GM19455 (cell line): ENCODE data around the gene TBCD.

Experiments used
- ATAC-seq: cut with Tn5 transposase; IDR thresholded peaks from one replicate; pipeline ENCODE4 v1.9.1; 2021; ENCODE audit not compliant: unreplicated experiment

The TBCD gene

DNA sequence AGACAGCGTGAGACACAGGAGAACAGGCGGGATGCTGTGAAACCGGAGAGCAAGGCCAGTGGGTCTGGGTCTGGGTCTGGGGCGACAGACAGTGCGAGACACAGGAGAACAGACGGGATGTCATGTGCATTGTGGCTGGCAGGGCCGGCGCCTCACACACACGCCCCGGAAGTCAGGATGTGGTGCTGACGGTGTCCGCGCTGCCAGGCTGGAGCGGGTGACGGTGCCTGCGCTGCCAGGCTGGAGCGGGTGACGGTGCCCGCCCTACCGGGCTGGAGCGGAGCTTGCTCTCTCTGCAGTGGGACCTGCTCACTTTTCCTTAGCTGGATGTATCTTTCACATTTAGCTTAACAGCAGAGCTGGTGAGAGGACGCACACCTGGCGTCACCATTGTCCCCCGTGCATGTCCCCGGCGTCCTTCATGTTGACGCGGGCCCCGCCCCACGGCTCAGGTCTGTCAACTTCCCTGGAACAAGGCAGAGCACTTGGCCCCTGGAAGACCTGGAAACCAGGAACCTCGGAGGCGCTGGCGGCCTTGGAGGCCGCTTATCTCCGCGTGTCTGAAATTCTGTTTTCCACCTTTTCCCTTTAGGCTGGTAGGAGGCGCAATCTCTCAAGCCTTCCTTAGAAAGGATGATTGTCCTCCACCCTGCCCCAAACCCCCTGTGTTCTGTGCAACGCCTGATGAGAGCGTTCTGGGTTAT is 131.0 kb downstream of the TBCD start:
- no peak for ATAC-seq

DNA sequence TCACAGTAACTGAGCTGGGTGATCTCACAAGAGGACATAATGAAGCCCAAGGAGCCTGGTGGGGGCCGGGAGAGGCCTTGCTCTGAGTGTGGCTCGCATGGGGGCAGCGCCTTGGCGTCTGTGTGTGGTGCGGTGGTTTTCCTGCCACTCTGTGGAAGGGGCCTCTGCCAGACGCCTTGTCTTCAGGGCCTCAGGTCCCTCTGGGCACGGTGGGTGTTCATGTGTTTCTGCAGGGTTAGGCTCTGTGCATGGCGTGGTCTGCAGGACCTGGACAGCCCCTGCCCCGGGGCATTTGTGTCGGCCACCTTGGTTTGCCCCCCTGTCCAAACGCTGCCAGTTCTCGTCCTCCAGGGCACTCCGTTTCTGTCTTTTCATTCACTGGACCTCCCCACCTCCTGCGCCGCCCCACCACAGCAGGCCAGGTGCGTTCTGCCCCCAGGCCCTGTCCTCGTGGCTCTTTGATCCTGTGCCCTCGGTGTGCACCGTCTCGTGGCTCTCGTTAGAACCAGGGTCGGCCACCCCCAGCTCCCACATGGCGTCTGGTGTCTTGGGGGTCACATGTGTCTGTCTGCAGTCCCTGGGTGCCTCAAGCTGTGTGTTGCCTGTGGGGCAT is 131.7 kb downstream of the TBCD start:
- ATAC-seq: no peak

DNA sequence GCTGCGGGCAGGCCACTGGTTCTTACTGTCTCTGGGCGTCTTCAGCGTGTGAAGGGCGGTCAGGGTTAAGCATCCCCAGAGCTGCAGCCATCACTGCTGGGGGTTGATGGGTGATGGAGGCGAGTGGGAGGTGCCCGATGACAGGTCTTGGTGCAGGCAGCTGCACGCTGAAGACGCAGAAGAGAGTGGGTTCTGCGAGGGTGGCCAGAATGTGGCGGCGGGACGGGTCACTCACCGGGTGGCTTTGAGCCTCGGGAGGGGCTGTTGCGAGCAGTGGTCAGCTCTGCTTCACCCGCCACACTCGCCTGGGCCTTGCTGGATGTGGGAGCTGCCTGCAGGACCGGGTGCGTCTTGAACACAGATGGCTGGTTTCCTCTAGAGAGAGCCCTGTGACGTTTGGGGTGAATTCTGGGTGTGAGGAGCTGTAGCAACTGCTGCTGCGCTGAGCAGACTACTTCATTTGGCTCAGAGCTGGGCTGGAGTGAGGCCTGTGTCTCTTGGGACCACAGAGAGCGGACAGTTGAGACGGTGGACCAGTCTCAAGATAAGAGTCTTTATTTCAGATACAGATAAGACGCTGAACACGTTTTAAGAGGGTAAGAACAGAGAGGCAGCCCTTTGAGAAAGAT is 132.6 kb downstream of the TBCD start:
- no peak for ATAC-seq

DNA sequence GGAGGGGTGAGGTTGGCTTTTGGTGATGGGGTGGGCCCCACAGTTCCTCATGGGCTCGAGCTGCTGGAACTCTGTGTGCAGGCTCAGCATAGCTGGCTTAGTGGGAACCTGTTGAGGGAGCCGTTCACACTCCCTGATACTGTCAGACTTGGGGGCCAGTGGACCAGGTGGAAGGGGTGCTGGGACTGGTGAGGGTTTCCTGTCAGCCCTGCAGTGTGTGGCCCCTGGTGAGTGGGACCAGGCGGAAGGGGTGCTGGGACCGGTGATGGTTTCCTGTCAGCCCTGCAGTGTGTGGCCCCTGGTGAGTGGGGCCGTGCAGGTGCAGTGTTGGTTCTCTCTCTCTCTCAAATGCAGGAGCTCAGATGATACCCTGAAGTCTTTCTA is 133.1 kb downstream of the TBCD start:
- ATAC-seq: no peak

DNA sequence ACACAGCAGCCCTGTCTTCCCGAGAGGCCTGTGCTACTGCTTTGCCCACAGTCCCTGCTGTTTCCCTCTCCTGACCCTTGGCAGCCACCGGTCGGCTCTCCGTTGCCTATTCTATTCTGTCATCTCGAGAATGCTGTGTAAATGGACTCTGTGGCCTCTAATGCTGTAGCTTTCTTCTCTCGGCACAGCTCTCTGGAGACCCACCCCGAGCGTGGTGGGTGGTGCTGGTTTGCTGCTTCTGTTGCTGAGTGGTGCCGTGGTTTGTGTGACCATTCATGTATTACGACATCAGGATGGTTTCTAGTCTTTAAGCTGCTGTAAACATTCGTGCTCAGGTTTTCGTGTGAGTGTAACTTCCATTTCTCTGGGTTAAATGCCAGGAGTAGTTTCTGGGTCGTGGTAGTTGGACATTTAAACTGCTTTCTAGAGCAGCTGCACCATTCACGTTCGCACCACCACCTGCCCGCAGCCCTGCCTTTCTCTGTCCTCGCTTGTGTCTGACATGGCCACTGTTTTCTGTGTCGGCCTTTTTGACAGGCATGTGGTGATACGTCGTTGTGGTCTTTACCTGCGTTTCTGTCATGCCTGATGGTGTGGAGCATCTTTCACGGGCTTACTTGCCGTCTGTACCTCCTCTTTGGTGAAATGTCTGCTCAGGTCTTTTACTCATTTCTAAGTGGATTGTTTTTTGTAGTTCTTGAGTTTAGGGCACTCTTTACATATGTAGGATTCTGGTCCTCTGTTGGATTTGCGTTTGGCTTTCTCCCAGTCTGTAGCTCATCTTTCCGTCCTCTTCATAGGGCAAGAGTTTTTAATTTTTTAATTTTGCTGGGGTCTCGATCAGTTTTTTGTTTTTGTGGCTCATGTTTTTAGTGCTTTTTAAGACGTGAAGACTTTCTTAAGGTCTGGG is 135.6 kb downstream of the TBCD start:
- no peak for ATAC-seq

DNA sequence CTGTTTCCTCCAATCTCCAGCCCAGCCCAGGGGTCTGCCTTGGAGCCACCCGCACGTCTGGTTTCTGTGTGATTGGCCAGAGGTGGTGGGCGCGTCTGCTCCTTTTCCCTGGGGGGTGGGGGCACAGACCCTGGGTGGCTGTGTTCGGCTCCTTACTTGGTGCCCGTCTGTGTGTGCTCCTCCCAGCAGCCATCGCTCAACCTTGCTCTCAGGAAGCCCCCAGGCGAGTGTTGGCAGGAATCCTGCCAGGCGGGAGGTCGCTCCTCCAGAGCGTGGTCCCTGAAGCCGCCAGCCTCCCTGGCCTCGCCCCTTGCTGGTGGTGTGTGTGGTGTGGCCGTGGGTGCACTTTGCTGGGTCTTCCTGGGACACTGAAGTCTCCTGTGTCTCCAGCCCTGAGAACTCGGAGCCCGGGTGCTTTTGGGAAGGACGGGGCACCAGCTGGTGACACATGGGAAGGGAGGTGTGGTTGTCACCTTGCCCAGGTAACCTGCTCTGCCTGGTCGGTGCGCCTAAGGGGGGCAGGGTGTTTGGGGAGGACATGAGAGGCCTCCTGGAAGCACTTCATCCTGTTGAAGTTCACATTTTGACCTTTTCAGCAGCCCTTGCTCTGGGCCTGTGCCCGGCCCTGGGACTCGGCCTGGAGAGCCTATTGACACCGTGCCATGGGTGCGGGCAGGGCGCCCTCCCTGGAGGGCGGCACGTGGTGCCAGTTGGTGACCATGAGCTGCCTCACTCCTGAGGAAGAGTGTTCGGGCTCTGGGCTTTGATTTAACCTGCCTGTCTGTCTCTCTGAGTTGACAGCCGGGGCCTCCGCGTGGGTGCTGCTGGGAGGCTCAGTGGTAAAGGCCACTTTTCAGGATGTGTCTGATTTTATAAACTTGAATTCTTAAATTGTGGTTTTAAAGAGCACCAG is 137.0 kb downstream of the TBCD start:
- no peak for ATAC-seq

DNA sequence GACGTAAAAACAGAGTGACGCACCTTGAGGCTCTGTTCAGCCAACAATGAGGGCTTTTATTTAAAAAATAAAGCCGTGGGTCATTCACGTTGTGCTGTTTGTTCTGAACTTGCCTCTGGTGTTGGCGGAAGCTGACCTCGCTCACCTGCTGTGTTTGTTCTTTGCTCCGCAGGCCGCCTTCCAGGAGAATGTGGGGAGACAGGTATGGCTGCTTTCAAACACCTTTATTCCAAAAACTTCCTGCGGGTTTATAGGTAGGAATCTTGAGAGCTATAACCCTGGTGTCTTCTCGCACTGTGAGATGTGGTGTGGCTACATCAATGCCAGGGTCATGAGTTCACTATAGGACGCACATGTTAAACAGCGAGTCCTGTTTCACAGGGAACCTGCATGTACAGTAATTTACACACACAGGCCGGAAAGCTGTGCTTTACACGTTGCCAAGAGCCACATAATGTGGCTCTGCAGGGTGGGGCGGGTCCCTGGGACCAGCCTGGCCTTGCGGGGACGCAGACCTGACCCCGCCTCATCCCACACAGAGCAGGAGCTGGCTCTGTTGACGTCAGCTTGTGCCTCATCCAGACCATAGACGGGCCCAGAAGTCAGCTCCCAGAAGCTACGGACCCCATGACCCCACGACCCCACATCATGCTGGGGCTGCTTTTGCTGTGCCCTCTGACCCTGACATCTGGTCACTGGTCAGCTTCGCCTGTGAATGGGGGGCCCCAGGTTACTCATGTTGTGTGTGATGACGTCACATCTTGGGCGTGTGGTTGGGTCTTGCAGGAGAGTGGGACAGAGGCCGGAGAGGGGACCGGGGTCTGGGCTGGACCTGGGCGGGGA is 137.9 kb downstream of the TBCD start:
- ATAC-seq: no peak

DNA sequence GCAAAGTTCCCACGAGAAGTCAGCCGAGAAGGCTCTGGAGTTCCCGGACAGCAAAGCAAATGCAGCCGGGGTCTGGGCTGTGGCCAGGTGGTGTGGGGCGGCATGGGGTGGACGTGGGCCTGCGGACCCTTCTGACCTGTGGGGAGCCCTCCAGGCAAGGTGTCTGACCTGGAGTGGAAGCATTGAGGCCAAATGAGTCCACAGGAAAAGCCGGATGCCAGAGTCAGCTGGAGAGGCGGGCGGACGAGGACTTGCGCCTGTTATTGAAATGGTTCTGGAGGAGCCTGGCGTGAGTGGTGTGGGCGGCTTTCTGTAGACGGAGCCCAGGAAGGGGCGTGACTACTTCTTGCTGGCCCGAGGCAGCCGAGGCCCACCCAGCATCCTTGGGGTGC is 138.5 kb downstream of the TBCD start:
- ATAC-seq: no peak

DNA sequence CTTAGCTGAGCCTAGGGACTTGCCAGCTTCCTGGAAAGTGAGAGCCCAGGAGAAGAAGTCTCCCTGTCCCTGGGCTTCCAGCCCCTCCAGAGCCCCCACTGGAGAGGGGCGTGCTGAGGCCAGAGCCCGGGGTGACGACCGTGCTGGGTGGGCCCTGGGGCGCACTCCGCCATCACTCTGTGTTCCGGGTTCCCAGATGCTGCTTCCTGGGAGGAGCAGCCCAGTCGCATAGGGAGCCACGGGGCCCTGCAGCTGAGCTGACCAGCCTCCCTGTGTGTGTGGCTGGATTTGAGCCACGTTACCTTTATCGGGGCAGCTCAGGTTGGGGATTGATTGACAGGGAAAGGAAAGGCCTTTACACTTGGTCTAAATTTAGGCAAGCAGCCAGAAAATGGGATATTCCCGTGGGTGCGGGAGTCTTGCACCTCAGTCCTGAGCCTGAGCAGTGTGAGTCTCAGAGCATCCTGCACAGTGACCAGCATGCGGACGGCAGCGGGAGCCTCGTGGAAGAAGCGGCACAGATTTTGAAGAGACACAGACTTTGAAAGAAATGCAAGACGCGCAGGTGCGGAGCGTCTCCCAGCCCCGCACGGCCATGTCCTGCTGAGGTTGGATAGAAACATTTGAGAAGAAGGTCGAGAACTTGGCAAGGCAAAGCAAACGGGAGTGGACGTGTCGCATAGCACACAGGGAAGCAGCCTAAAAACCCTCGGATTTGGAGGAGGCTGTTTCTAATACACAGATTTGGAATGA is 139.2 kb downstream of the TBCD start:
- no peak for ATAC-seq

DNA sequence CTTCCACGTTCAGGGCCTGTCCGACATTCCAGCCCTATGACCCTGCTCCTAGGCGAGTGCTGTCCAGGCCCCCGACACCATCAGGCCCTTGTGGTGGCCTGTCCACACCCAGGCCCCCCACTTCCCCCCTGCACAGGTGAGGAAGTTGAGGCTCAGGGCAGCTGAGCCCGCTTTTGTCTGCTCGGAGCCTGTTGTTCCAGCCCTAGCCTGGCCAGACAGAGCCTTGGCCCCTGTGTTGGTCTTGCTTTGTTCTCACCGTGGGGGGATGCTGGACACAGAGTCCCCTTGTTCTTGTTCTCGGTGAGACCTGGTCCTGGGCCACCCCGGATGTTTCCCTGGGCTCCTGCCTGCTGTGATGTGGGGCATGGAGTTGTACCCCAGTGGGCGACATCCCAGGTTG is 140.0 kb downstream of the TBCD start:
- no peak for ATAC-seq

DNA sequence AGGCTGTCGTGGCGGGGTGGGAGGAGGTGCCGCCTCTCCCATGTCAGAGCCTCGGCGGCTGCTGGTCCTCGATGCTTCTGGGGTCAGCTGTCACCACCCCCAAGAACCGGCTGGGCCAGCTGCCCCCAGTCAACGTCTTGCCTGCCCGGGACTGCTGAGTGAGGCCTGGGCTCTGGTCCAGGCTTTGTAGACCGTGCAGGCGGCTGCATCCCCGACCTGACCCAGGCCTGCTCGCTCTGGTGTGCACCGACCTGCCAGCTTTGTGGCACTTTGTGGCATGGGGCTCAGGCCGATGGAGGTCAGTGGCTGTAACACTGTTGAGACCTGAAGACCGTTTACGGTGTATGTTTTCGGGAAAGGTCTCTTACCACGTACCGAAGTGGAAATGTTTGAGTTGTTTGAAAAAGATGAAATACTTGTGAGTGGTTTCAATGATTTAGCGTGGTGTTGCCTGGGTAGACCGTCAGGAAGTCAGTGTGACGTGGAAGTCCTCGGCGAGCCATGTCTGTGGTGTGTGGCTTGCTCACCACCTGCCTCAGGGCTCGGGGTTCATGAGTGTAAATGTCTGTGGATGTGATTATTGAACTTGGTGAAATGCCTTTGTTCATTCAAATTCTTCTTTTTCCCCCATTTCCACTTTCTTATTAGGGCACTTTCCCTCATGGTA is 141.2 kb downstream of the TBCD start:
- no peak for ATAC-seq

DNA sequence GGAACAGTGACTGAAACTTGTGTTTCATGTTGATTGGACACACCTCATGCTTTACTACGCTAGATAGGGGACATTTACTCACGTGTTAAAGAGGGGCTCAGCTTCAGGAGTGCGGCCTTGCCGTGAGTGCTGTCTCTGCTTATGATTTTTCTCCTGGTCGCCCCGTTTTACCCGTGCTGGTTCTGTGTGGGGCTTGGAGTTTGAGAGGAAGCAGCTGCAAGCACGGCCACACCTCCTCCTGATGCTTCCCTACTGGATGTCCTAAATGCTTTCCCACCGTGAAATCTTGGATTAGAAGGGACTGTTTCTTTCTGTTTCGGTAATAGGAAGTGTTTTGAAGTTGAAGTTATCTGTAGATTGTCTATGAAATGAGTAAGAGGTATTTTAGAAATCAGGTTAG is 141.9 kb downstream of the TBCD start:
- ATAC-seq: no peak

DNA sequence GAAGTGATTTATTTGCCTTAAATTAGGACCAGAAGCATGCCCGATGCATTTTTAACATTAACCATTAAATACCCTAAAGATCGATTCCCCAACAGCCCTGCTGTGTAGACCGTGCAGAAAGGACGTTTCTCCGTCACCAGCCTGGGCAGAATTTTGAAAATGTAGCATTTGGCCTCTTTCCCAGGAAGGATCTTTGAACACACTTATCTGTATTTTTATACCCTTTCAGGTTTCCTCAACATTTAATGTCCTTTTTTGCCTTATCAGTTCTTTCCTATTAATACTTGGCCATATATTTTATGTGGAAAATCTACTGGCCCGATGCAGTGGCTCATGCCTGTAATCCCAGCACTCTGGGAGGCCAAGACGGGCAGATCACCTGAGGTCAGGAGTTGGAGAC is 142.5 kb downstream of the TBCD start:
- ATAC-seq: no peak

DNA sequence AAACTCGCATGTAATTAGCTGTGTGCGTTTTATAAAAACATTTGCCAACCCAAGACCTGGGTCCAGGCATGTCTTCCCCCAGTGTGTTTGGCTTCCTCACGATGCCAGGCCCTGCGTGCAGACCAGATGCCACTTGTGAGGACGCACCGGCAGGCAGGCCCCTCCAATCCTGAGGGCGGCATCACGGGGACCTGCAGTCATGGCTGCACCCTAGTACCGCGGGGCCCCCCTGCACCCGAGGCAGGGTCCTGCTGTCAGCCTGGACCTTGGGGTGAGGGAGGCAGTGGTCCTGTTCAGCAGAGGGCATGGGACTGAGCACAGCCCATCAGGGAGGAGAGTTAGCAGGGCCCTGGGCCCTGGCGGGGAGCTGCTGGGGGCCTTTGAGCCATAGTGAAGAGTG is 143.2 kb downstream of the TBCD start:
- ATAC-seq: no peak

DNA sequence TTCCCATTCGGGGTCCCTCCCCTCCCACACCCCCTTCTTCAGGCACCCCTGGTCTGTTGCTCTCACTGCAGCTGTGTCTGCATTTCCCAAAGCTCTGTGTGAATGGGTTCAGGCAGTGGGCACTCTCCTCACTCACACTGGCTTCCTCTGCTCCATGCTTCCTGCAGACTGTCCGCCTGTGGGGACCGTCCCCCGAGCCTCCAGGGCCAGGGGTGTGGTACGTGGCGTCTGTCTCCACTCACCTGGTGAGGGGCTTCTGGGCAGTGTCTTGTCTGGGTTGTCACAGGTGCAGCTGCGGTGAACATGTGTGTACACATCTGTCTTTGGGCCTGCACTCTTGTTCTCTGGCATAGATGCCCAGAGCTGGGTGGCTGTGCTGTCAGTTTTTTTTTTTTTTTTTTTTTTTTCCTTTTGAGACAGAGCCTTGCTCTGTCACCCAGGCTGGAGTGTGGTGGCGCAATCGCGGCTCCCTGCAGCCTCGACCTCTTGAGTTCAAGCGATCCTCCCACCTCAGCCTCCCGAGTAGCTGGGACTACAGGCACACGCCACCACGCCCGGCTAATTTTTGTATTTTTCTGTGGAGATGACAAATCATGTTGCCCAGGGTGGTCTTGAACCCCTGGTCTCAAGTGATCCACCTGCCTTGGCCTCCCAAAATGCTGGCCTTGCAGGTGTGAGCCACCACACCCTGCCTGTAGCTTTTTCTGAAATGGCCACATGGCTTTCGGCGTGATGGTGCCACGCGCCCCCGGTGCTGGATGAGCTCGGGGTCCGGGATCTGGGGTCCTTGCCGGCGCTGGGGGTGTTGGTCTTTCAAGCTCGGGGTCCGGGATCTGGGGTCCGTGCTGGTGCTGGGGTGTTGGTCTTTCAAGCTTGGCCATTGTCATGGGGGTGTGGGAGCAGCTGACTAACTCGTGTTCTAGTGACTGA is 144.5 kb downstream of the TBCD start:
- no peak for ATAC-seq

DNA sequence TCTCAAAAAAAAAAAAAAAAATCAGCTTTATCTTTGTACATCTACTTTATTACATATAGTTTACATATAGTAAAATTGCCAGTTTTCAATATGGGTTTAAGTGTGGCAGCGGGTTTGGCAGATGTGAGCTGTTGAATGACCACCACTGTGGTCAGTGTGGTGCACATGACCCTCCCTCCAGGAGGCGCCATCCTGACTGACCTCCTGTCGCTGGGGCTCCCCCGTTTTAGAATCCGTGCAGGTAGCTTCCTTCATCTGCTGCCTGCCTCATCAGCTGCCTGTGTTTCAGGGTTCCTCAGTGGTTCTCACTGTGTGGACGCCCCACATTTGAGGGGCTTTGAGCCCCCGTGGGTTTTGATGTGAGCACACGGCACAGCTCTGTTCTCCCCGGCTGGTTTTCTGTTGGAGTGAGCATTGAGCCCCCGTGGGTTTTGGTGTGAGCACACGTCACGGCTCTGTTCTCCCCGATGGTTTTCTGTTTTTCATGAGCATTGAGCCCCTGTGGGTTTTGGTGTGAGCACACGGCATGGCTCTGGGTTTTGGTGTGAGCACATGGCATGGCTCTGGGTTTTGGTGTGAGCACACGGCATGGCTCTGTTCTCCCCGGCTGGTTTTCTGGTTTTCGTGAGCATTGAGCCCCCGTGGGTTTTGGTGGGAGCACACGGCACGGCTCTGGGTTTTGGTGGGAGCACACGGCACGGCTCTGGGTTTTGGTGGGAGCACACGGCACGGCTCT is 145.8 kb downstream of the TBCD start:
- no peak for ATAC-seq
